GM12875 (cell line): ENCODE data around the gene PCDHGB1.

ENCODE experiments used
- H3K4me3 ChIP-seq: one replicate; pipeline ENCODE4 v1.5.1; 2011; ENCODE audit warnings: low read depth, low read length, control low read depth
- CTCF ChIP-seq: IDR thresholded peaks from 2 replicates; pipeline ENCODE4 v1.5.1; 2011; ENCODE audit warnings: low read depth, mild to moderate bottlenecking, control low read depth, inconsistent platforms, low read length, moderate library complexity, borderline replicate concordance; ENCODE audit not compliant: insufficient read depth

The PCDHGB1 gene

DNA sequence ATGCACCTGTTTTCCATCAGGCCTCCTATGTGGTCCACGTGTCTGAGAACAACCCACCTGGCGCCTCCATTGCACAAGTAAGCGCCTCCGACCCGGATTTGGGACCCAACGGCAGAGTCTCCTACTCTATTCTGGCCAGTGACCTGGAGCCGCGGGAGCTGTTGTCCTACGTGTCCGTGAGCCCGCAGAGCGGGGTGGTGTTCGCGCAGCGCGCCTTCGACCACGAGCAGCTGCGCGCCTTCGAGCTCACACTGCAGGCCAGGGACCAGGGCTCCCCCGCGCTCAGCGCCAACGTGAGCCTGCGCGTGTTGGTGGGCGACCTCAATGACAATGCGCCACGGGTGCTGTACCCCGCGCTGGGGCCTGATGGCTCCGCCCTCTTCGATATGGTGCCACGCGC, 1.7 kb downstream of the PCDHGB1 start:
- no peak for TF ChIP-seq CTCF
- H3K4me3 ChIP-seq, result no peak overlapping the region

DNA sequence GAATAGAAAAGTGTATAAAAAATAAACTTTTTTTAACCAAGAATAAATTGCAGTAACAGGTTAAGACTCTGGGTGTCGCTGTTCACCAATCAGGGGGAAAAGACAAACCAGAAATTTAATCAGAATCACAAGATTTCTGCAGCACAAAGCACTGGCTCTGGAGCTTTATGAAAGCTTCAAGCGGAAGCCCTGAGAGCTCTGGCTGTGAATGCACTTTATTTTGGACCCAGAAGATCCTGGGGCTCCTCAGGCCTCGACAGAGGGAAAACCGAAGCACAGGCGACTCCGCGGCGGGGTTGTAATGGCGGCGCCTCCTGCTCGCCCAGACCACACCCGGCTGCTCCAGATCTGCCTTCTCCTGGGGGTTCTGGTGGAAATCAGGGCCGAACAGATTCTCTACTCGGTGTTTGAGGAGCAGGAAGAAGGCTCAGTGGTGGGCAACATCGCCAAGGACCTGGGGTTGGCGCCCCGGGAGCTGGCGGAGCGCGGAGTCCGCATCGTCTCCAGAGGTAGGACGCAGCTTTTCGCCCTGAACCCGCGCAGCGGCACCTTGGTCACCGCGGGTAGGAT, 5.1 kb downstream of the PCDHGB1 start, which contains the start of gene PCDHGA4:
Gene PCDHGA4, plus strand, starts transcription at position 122 of the 570 bp plus-strand sequence. Its CDS starts 87 bp downstream, at position 209.
- H3K4me3 ChIP-seq, result no peak within 1 kb of the TSS
- TF ChIP-seq CTCF, result peak; percentile 32; the same call in 1 of the 2 replicates

GRCh38 chr5:141355641-141356040, 5.7 kb downstream of the PCDHGB1 start:
- TF ChIP-seq CTCF, result no peak
- no peak overlapping the region for H3K4me3 ChIP-seq

- no peak for TF ChIP-seq CTCF
- H3K4me3 ChIP-seq, result no peak overlapping the region
Measured at GRCh38 chr5:141356133-141356532, 6.2 kb downstream of the PCDHGB1 start.

DNA sequence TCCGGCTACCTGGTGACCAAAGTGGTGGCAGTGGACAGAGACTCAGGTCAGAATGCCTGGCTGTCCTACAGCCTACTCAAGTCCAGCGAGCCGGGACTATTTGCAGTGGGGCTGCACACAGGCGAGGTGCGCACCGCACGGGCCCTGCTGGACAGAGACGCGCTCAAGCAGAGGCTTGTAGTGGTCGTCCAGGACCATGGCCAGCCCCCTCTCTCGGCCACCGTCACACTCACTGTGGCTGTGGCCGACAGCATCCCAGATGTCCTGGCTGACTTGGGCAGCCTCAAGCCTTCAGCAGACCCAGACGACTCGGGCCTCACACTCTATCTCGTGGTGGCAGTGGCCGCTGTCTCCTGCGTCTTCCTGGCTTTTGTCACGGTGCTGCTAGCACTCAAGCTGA, 7.1 kb downstream of the PCDHGB1 start:
- H3K4me3 ChIP-seq, result no peak overlapping the region
- no peak for TF ChIP-seq CTCF

GRCh38 chr5:141359790-141360426, 10.0 kb downstream of the PCDHGB1 start, which contains the start of gene PCDHGB2:
Gene PCDHGB2, plus strand, starts transcription at chr5:141359994. Its CDS starts 142 bp downstream, at chr5:141360136.
- peak; percentile 32; the same call in 1 of the 2 replicates for TF ChIP-seq CTCF
- H3K4me3 ChIP-seq, result peak within 1 kb of the TSS; percentile 56

GRCh38 chr5:141360685-141361084, 10.8 kb downstream of the PCDHGB1 start:
- H3K4me3 ChIP-seq, result no peak overlapping the region
- TF ChIP-seq CTCF, result no peak
